Measurements from ENCODE around the gene PTPA. TPM values are rescaled to one million over a fixed set of nuclear protein-coding genes. Genes with fewer than 3 reads are reported as not detected.

Gene PTPA
- total RNA-seq, 3 donors from 2014 or later (not counting 1 experiment from before 2014, with no cell fraction given) = 63.2 to 69.4 (median 64.9) TPM

DNA sequence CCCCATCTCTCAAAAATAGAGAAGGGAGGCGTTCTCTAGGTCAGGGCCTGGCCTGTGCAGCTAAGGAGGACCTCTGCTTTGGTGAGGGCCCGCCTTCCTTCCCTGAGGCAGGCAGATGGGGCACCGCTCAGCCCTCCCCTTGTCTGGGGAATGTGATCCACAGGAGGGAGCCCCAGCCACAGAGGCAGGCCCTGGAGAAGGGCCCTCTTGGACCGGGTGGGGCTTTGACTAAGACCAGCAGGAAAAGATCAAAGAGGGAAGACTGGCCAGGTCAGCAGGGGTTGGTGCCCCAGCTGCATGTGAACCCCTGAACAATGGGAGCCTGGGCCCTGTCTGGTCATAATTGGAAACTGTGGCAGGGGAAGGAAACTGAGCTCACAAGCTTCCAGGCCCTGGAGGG lies 21.9 kb downstream of the PTPA start:
- no peak overlapping the region for H3K4me3 ChIP-seq (ENCODE audit: low read length)
- peaks cover 39% of the 10 kb centered on the region for H3K36me3 ChIP-seq (ENCODE audit: control insufficient read depth, insufficient read depth, low read length)
- no peak overlapping the region for H3K27ac ChIP-seq (ENCODE audit: low read length)
- Mint-ChIP-seq H3K27ac (no peak overlapping the region), H3K36me3 (peaks cover 7% of the 10 kb centered on the region), H3K27me3 (ENCODE audit: low read depth in 2 of 2) (no peaks in the 10 kb centered on the region), H3K9me3 (no peaks in the 10 kb centered on the region), H3K4me1 (peaks cover 0 to 7% of the 10 kb centered on the region in 2 donors), H3K4me3 (no peak overlapping the region)
- 100% methylated on average over 4 of the region's 4 CpGs for WGBS (ENCODE audit: insufficient coverage)
- DNase-seq (no peak), ATAC-seq (no peak)
- intact Hi-C loops (cut with micrococcal nuclease) = loop anchor here (5.0 kb wide), 1 partner anchor 604 kb away; no protein-coding TSS in a partner anchor
- H3K9me3 ChIP-seq (ENCODE audit: control insufficient read depth, insufficient read depth, low read length) = no peaks in the 10 kb centered on the region
- H3K4me1 ChIP-seq (ENCODE audit: control insufficient read depth, insufficient read depth, low read length) = peaks cover 8% of the 10 kb centered on the region
- TF ChIP-seq, protein P1, sequence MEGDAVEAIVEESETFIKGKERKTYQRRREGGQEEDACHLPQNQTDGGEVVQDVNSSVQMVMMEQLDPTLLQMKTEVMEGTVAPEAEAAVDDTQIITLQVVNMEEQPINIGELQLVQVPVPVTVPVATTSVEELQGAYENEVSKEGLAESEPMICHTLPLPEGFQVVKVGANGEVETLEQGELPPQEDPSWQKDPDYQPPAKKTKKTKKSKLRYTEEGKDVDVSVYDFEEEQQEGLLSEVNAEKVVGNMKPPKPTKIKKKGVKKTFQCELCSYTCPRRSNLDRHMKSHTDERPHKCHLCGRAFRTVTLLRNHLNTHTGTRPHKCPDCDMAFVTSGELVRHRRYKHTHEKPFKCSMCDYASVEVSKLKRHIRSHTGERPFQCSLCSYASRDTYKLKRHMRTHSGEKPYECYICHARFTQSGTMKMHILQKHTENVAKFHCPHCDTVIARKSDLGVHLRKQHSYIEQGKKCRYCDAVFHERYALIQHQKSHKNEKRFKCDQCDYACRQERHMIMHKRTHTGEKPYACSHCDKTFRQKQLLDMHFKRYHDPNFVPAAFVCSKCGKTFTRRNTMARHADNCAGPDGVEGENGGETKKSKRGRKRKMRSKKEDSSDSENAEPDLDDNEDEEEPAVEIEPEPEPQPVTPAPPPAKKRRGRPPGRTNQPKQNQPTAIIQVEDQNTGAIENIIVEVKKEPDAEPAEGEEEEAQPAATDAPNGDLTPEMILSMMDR (IDR thresholded peaks at IDR 0.05) = no peak
- H3K27me3 ChIP-seq (ENCODE audit: control insufficient read depth, insufficient read depth, low read length) = no peaks in the 10 kb centered on the region

DNA sequence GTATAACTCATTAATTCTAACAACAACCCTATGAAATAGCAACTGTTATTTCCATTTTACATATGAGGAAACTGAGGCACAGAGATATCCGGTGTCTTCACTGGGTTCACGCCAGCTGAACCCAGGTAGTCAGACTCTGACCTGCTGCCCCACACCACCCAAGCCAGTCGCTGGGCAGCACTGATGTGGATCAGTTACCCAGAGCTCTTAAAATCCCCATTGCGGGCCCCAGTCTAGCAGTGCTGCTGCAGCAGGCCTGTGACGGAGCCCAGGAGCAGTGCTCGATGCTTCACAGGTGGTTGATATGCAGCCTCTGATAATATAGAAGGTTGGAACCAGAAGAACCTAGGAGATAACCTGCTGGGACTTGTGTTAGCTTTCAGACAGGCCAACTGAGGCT lies 24.3 kb downstream of the PTPA start:
- DNase-seq (no peak), ATAC-seq (no peak)
- no peaks in the 10 kb centered on the region for H3K27me3 ChIP-seq (ENCODE audit: control insufficient read depth, insufficient read depth, low read length)
- H3K4me3 ChIP-seq (ENCODE audit: low read length) = no peak overlapping the region
- H3K9me3 ChIP-seq (ENCODE audit: control insufficient read depth, insufficient read depth, low read length) = no peaks in the 10 kb centered on the region
- peaks cover 22% of the 10 kb centered on the region for H3K4me1 ChIP-seq (ENCODE audit: control insufficient read depth, insufficient read depth, low read length)
- Mint-ChIP-seq H3K36me3 (peaks cover 6% of the 10 kb centered on the region), H3K27me3 (ENCODE audit: low read depth in 2 of 2) (no peaks in the 10 kb centered on the region), H3K27ac (no peak overlapping the region), H3K4me1 (peaks cover 8 to 25% of the 10 kb centered on the region in 2 donors), H3K4me3 (no peak overlapping the region), H3K9me3 (no peaks in the 10 kb centered on the region)
- TF ChIP-seq, protein P1 (IDR thresholded peaks at IDR 0.05) = no peak
- no peak overlapping the region for H3K27ac ChIP-seq (ENCODE audit: low read length)
- intact Hi-C loops (cut with micrococcal nuclease) = no loop called here
- H3K36me3 ChIP-seq (ENCODE audit: control insufficient read depth, insufficient read depth, low read length) = peaks cover 32% of the 10 kb centered on the region
- 96% methylated on average over 6 of the region's 6 CpGs for WGBS (ENCODE audit: insufficient coverage)

DNA sequence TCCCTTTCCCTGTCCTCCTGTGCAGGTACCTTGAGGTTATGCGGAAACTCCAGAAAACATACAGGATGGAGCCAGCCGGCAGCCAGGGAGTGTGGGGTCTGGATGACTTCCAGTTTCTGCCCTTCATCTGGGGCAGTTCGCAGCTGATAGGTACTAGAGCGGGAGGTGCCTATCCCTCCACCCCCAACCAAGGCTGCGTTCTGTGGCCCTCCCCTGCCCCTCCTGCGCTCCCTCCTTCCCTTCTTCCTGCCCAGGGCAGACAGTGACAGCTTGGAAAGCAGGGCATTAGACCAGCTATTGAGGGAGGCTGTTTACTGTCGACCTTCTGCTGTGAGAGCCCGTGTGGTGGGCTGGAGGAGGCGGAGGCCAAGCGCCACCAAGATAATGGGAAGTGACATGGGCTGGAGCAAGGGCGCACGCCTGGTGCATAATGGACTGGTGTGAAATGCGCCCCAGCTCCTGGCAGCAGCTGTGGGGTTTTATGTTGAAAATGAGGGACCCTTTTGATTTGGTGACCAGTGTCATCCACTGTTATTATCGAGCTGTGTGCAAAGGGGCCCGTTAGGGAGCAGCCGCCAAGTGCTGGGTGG lies 25.3 kb downstream of the PTPA start:
- Histone ChIP-seq H3K27me3 (ENCODE audit: control insufficient read depth, insufficient read depth, low read length) (no peaks in the 10 kb centered on the region), H3K4me1 (ENCODE audit: control insufficient read depth, insufficient read depth, low read length) (peaks cover 29% of the 10 kb centered on the region), H3K4me3 (ENCODE audit: low read length) (no peak overlapping the region), H3K27ac (ENCODE audit: low read length) (no peak overlapping the region), H3K9me3 (ENCODE audit: control insufficient read depth, insufficient read depth, low read length) (no peaks in the 10 kb centered on the region), H3K36me3 (ENCODE audit: control insufficient read depth, insufficient read depth, low read length) (peaks cover 26% of the 10 kb centered on the region)
- 91% methylated on average over 16 of the region's 16 CpGs for WGBS (ENCODE audit: insufficient coverage)
- H3K4me3 Mint-ChIP-seq = no peak overlapping the region
- TF ChIP-seq, protein P1 (IDR thresholded peaks at IDR 0.05) = no peak
- H3K9me3 Mint-ChIP-seq = no peaks in the 10 kb centered on the region
- H3K27ac Mint-ChIP-seq = no peak overlapping the region
- DNase-seq = no peak
- H3K27me3 Mint-ChIP-seq (ENCODE audit: low read depth in 2 of 2) = no peaks in the 10 kb centered on the region
- intact Hi-C loops (cut with micrococcal nuclease) = no loop called here
- ATAC-seq = no peak
- no peaks in the 10 kb centered on the region for H3K36me3 Mint-ChIP-seq
- peaks cover 12 to 34% of the 10 kb centered on the region in 2 donors for H3K4me1 Mint-ChIP-seq

Measured in natural killer cell (primary cell).